Astrocyte (in vitro differentiated cells and primary cell): ENCODE results near the gene SLX4. TPM values are rescaled to one million over a fixed set of nuclear protein-coding genes. Genes with fewer than 3 reads are reported as not detected.

Experiments
- DNase-seq: peaks from one replicate; pipeline ENCODE4 v3.0.0-alpha.2; 2010; ENCODE audit warnings: low read depth
- FAIRE-seq: peaks from 2 replicates; lab custom pipeline; 2011; peaks lifted over from hg19 to GRCh38; lab: Jason Lieb, UNC
- H2AFZ ChIP-seq: 2 replicates; pipeline ENCODE4 v1.6.0; 2012; ENCODE audit warnings: low read depth, low read length, inconsistent platforms
- H3K27ac ChIP-seq: 2 replicates; pipeline ENCODE4 v1.5.1; 2011; ENCODE audit warnings: low read depth, low read length, inconsistent platforms
- H3K27me3 ChIP-seq: 2 replicates; pipeline ENCODE4 v1.6.0; 2011; ENCODE audit warnings: low read length, inconsistent platforms; ENCODE audit not compliant: insufficient read depth
- H3K36me3 ChIP-seq: 2 replicates; pipeline ENCODE4 v1.5.1; 2011; ENCODE audit warnings: low read length, inconsistent platforms; ENCODE audit not compliant: insufficient read depth
- H3K4me1 ChIP-seq: 2 replicates; pipeline ENCODE4 v1.5.1; 2011; ENCODE audit warnings: low read length, inconsistent platforms; ENCODE audit not compliant: insufficient read depth
- H3K4me2 ChIP-seq: 2 replicates; pipeline ENCODE4 v1.6.0; 2012; ENCODE audit warnings: low read length, inconsistent platforms
- H3K4me3 ChIP-seq: 2 replicates; pipeline ENCODE4 v1.5.1; 2011; ENCODE audit warnings: low read depth, mild to moderate bottlenecking, low read length, inconsistent platforms; ENCODE audit not compliant: insufficient read depth
- H3K79me2 ChIP-seq: 2 replicates; pipeline ENCODE4 v1.6.0; 2012; ENCODE audit warnings: mild to moderate bottlenecking, low read length, inconsistent platforms; ENCODE audit not compliant: insufficient read depth
- H3K9ac ChIP-seq: 2 replicates; pipeline ENCODE4 v1.6.0; 2012; ENCODE audit warnings: mild to moderate bottlenecking, low read length, inconsistent platforms
- H3K9me3 ChIP-seq: 2 replicates; pipeline ENCODE4 v1.5.1; 2012; ENCODE audit warnings: low read depth, mild to moderate bottlenecking, low read length, inconsistent platforms; ENCODE audit not compliant: insufficient read depth
- H4K20me1 ChIP-seq: 2 replicates; pipeline ENCODE4 v1.6.0; 2012; ENCODE audit warnings: low read length, inconsistent platforms; ENCODE audit not compliant: insufficient read depth
- H3K27ac Mint-ChIP-seq: one replicate; pipeline ENCODE4 v1.8.0; 2021; ENCODE audit warnings: mild to moderate bottlenecking, mixed read lengths; ENCODE audit not compliant: unreplicated experiment
- H3K27me3 Mint-ChIP-seq: one replicate; pipeline ENCODE4 v1.8.0; 2021; ENCODE audit warnings: low read depth, mixed read lengths; ENCODE audit not compliant: unreplicated experiment
- H3K36me3 Mint-ChIP-seq: one replicate; pipeline ENCODE4 v1.8.0; 2021; ENCODE audit warnings: low read depth, mixed read lengths; ENCODE audit not compliant: unreplicated experiment
- H3K4me1 Mint-ChIP-seq: one replicate; pipeline ENCODE4 v1.8.0; 2021; ENCODE audit warnings: low read depth, mixed read lengths; ENCODE audit not compliant: unreplicated experiment
- H3K4me3 Mint-ChIP-seq: one replicate; pipeline ENCODE4 v1.8.0; 2021; ENCODE audit warnings: mild to moderate bottlenecking, moderate library complexity, mixed read lengths; ENCODE audit not compliant: unreplicated experiment
- H3K9me3 Mint-ChIP-seq: one replicate; pipeline ENCODE4 v1.8.0; 2021; ENCODE audit warnings: mild to moderate bottlenecking, mixed read lengths; ENCODE audit not compliant: unreplicated experiment
- EZH2 ChIP-seq: IDR thresholded peaks from 2 replicates; pipeline ENCODE4 v1.6.1; 2012; ENCODE audit warnings: mild to moderate bottlenecking, low read length, inconsistent platforms; ENCODE audit not compliant: insufficient read depth
- total RNA-seq: library from RNA; stranded (reverse); gene quantifications from 2 replicates; pipeline ENCODE4 v1.2.1, GENCODE V29; 2021
- TF ChIP-seq, protein P1 (sequence below): IDR thresholded peaks from 2 replicates; pipeline ENCODE4 v1.5.1; 2011; ENCODE audit warnings: low read depth, mild to moderate bottlenecking, inconsistent platforms, low read length, moderate library complexity; ENCODE audit not compliant: insufficient read depth

SLX4 gene
- total RNA-seq, 1 donor from 2014 or later: 7.8 TPM

DNA sequence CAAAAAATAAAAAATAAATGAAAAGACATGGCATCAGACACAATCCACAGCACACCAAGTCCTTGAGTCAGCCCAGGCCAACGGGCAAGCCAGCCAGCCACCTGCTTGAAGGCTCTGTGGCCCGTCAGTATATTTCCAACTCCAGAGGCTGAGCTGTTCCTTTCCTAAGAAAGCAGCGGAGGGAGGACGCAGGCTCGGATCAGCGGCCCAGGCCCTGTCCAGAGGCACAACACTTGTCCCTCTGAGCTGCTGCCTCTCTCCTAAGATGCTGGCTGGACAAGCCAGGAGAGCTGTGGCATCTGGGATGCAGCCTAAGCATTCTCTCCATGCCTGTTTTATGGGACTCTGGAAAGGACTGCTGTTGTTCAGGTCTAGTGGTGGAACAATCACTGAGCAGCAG is 19.4 kb downstream of the SLX4 start:
- DNase-seq: no peak
- Histone ChIP-seq H4K20me1 (no peaks in the 10 kb centered on the region), H3K4me1 (no peaks in the 10 kb centered on the region), H3K36me3 (no peaks in the 10 kb centered on the region), H3K9ac (no peak overlapping the region), H3K4me3 (no peak overlapping the region), H3K9me3 (no peaks in the 10 kb centered on the region), H3K4me2 (no peak overlapping the region), H3K27me3 (no peaks in the 10 kb centered on the region), H3K79me2 (no peaks in the 10 kb centered on the region), H3K27ac (no peak overlapping the region), H2AFZ (no peak overlapping the region)
- no peaks in the 10 kb centered on the region for H3K9me3 Mint-ChIP-seq
- no peaks in the 10 kb centered on the region for H3K27me3 Mint-ChIP-seq
- H3K4me1 Mint-ChIP-seq: peaks cover 2% of the 10 kb centered on the region
- no peak overlapping the region for H3K4me3 Mint-ChIP-seq
- TF ChIP-seq, protein P1, sequence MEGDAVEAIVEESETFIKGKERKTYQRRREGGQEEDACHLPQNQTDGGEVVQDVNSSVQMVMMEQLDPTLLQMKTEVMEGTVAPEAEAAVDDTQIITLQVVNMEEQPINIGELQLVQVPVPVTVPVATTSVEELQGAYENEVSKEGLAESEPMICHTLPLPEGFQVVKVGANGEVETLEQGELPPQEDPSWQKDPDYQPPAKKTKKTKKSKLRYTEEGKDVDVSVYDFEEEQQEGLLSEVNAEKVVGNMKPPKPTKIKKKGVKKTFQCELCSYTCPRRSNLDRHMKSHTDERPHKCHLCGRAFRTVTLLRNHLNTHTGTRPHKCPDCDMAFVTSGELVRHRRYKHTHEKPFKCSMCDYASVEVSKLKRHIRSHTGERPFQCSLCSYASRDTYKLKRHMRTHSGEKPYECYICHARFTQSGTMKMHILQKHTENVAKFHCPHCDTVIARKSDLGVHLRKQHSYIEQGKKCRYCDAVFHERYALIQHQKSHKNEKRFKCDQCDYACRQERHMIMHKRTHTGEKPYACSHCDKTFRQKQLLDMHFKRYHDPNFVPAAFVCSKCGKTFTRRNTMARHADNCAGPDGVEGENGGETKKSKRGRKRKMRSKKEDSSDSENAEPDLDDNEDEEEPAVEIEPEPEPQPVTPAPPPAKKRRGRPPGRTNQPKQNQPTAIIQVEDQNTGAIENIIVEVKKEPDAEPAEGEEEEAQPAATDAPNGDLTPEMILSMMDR: no peak
- TF ChIP-seq EZH2: no peak
- H3K27ac Mint-ChIP-seq: no peak overlapping the region
- H3K36me3 Mint-ChIP-seq: peaks cover 27% of the 10 kb centered on the region
- no peak for FAIRE-seq

DNA sequence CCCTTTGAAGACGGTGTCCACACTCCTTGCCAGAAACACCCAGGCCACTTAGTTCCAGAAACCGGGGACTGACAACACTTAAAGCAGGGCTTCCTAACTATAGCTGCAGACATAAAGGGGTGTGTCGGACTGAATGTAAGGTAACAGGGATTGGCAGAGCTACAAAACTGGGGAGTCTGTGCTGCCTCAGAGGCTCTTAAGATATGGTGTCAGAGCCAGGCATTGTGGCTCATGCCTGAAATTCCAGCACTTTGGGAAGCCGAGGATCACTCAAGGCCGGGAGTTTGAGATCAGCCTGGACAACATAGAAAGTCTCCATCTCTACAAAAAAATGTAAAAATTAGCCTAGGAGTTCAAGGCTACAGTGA is 20.0 kb downstream of the SLX4 start:
- Histone ChIP-seq H3K4me2 (no peak overlapping the region), H3K9me3 (no peaks in the 10 kb centered on the region), H3K79me2 (no peaks in the 10 kb centered on the region), H3K9ac (no peak overlapping the region), H4K20me1 (no peaks in the 10 kb centered on the region), H2AFZ (no peak overlapping the region), H3K4me3 (no peak overlapping the region), H3K27me3 (no peaks in the 10 kb centered on the region), H3K4me1 (no peaks in the 10 kb centered on the region), H3K36me3 (no peaks in the 10 kb centered on the region), H3K27ac (no peak overlapping the region)
- DNase-seq (no peak), FAIRE-seq (no peak)
- TF ChIP-seq EZH2: no peak
- TF ChIP-seq, protein P1: no peak
- no peaks in the 10 kb centered on the region for H3K27me3 Mint-ChIP-seq
- no peak overlapping the region for H3K4me3 Mint-ChIP-seq
- no peaks in the 10 kb centered on the region for H3K9me3 Mint-ChIP-seq
- peaks cover 27% of the 10 kb centered on the region for H3K36me3 Mint-ChIP-seq
- peaks cover 2% of the 10 kb centered on the region for H3K4me1 Mint-ChIP-seq
- H3K27ac Mint-ChIP-seq: no peak overlapping the region

DNA sequence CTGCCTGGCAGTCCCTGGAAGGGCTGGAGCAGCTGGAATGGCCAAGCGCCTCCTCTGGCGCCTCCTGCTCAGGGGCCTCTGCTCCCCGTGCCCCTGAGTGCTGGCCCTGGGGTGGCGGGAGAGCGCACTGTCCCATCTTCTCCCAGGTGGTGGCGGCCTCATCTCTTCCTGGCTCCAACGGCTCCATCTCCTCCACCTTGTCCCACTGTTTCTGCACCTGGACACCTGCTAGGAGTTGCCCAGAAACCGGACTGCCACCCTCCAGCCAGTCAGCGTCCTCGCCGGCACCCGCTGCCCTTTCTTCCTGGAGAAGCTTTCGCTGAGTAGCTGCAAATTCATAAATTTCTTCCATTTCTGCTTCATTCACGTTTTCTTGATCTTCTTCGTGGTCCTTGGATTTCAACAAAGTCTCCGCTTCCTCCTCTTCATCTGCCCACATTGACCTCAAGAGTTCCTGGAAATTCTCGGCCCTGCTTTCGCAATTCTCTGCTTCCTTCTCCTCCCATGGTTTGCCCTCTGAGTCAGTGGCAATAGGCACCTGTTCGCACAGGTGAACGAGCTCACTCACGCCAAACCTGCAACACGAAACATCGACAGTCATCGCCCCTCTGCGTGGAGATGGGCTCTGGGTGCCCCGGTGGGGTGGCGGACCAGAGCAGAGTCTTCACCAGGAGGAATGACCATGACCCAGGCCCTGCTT is 20.5 kb downstream of the SLX4 start:
- no peak overlapping the region for H3K27ac ChIP-seq
- peaks cover 29% of the 10 kb centered on the region for H3K36me3 Mint-ChIP-seq
- H3K27me3 Mint-ChIP-seq: no peaks in the 10 kb centered on the region
- no peaks in the 10 kb centered on the region for H4K20me1 ChIP-seq
- no peak overlapping the region for H3K4me2 ChIP-seq
- H3K4me3 Mint-ChIP-seq: no peak overlapping the region
- no peaks in the 10 kb centered on the region for H3K9me3 ChIP-seq
- TF ChIP-seq, protein P1: no peak
- no peak for TF ChIP-seq EZH2
- peaks cover 2% of the 10 kb centered on the region for H3K4me1 Mint-ChIP-seq
- H3K27me3 ChIP-seq: no peaks in the 10 kb centered on the region
- no peaks in the 10 kb centered on the region for H3K36me3 ChIP-seq
- no peaks in the 10 kb centered on the region for H3K4me1 ChIP-seq
- no peak overlapping the region for H3K4me3 ChIP-seq
- no peak for DNase-seq
- H3K79me2 ChIP-seq: no peaks in the 10 kb centered on the region
- no peaks in the 10 kb centered on the region for H3K9me3 Mint-ChIP-seq
- FAIRE-seq: no peak
- H3K9ac ChIP-seq: no peak overlapping the region
- no peak overlapping the region for H2AFZ ChIP-seq
- no peak overlapping the region for H3K27ac Mint-ChIP-seq
